Glutamatergic neuron (in vitro differentiated cells): ENCODE results near the gene KCTD21. TPM values are rescaled to one million over a fixed set of nuclear protein-coding genes. Genes with fewer than 3 reads are reported as not detected.

Experiments
- DNase-seq: peaks from one replicate; pipeline ENCODE4 v3.0.0; 2022
- H3K27ac Mint-ChIP-seq: one replicate; pipeline ENCODE4 v1.8.0; 2020; ENCODE audit warnings: mild to moderate bottlenecking, mixed read lengths, inconsistent platforms; ENCODE audit not compliant: unreplicated experiment
- H3K27me3 Mint-ChIP-seq: one replicate; pipeline ENCODE4 v1.8.0; 2020; ENCODE audit warnings: mild to moderate bottlenecking, moderate library complexity, mixed read lengths, inconsistent platforms; ENCODE audit not compliant: unreplicated experiment
- H3K36me3 Mint-ChIP-seq: one replicate; pipeline ENCODE4 v1.8.0; 2020; ENCODE audit warnings: mild to moderate bottlenecking, mixed read lengths, inconsistent platforms; ENCODE audit not compliant: unreplicated experiment
- H3K4me1 Mint-ChIP-seq: one replicate; pipeline ENCODE4 v1.8.0; 2020; ENCODE audit warnings: mild to moderate bottlenecking, low read depth, mixed read lengths, inconsistent platforms; ENCODE audit not compliant: unreplicated experiment
- H3K4me3 Mint-ChIP-seq: one replicate; pipeline ENCODE4 v1.8.0; 2020; ENCODE audit warnings: mild to moderate bottlenecking, mixed read lengths, inconsistent platforms; ENCODE audit not compliant: unreplicated experiment
- H3K9me3 Mint-ChIP-seq: one replicate; pipeline ENCODE4 v1.8.0; 2020; ENCODE audit warnings: mild to moderate bottlenecking, moderate library complexity, mixed read lengths, inconsistent platforms; ENCODE audit not compliant: unreplicated experiment
- CTCF ChIP-seq: fragments of 200-600 bp; sonication (generic); IDR thresholded peaks from one replicate; pipeline ENCODE4 v1.5.0; 2021; ENCODE audit not compliant: partially characterized antibody, unreplicated experiment
- total RNA-seq: library from RNA; stranded (reverse); fragmentation: NEBNext Ultra II Directional; extraction: Animal tissue kit (Norgen Biotek cat#: 25700); gene quantifications from one replicate; pipeline ENCODE4 v1.2.1, GENCODE V29; 2021; ENCODE audit not compliant: unreplicated experiment

KCTD21 gene
- total RNA-seq, 1 donor from 2014 or later = 9.7 TPM

DNA sequence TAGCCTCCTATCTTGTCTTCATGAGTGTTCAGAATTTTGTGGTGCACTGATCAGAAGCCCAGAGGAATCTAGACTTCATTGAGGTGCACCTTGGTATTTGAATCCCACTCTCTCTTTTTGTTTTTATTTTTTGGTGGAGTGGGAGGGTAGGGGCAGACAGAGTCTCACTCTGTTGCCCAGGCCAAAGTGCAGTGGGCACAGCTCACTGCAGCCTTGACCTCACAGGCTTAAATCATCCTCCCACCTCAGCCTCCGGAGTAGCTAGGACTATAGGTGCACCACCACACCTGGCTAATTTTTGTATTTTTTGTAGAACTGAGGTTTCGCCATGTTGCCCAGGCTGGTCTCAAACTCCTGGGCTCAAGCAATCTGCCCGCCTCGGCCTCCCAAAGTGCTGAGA lies 38.1 kb downstream of the KCTD21 start:
- H3K27me3 Mint-ChIP-seq = no peaks in the 10 kb centered on the region
- TF ChIP-seq CTCF = no peak
- H3K4me3 Mint-ChIP-seq = no peak overlapping the region
- no peak for DNase-seq
- peaks cover 5% of the 10 kb centered on the region for H3K4me1 Mint-ChIP-seq
- no peak overlapping the region for H3K27ac Mint-ChIP-seq
- no peaks in the 10 kb centered on the region for H3K9me3 Mint-ChIP-seq
- no peaks in the 10 kb centered on the region for H3K36me3 Mint-ChIP-seq

DNA sequence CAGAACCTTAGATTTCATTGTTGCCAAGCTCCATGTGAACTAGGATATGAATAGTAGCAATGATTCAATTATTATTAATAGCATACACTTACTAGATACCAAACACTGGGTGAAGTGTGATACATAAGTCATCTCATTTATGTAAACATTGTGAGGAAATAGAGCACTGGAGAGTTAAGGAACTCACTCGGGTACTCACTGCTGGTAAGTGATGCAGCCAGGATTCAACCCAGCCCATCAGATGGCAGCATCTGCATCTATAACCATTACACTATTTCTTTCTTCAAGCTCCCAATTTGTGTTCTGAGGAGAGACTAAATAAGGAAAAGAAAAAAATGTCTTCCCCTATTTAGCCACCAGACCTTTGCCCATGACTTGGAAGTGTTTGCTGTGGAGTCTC lies 38.8 kb downstream of the KCTD21 start:
- Mint-ChIP-seq H3K27me3 (no peaks in the 10 kb centered on the region), H3K9me3 (no peaks in the 10 kb centered on the region), H3K4me3 (no peak overlapping the region), H3K27ac (no peak overlapping the region), H3K4me1 (peaks cover 5% of the 10 kb centered on the region), H3K36me3 (no peaks in the 10 kb centered on the region)
- no peak for DNase-seq
- TF ChIP-seq CTCF = no peak

DNA sequence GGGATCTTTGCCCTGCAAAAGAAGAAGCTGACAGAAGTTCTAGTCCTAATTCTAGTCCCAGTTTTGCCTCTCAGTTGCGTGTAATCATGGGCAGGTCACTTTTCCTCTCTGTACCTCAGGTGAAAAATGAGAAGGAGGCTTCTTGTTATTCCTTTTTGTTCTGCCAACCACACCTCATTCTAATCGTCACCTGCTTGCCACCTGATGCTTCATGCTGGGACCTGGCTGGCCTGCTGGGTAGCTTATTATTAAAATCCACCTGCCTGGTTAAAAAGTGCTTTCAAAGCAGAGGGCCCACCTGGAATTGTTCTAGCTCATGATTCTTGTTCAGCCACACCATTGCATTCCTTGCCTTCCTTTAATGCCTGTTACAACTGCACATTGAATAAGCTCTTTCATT lies 40.6 kb downstream of the KCTD21 start:
- no peak for TF ChIP-seq CTCF
- peaks cover 5% of the 10 kb centered on the region for H3K4me1 Mint-ChIP-seq
- no peaks in the 10 kb centered on the region for H3K27me3 Mint-ChIP-seq
- no peak overlapping the region for H3K4me3 Mint-ChIP-seq
- H3K36me3 Mint-ChIP-seq = no peaks in the 10 kb centered on the region
- H3K9me3 Mint-ChIP-seq = no peaks in the 10 kb centered on the region
- no peak overlapping the region for H3K27ac Mint-ChIP-seq
- no peak for DNase-seq

DNA sequence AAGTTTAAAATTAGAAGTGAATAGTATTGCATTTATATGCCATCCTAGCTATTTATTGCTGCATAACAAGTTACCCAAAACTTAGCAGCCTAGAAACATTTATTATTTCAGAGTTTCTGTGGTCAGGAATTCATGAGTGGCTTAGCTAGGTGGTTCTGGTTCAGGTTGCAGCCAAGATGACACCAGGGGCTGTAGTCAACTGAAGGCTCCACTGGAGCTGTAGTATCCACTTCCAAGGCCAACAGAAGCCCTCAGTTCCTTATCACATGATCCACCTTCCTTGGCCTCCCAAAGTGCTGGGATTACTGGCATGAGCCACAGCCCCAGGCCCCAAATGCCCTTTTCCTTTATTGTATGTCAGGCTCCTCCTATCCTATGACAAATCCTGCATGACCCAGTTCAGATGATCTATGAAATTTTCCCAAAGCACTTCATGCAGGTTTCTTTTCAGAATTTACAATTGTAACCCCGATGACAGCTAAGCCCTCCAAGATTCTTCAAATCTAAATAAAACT lies 42.9 kb downstream of the KCTD21 start:
- Mint-ChIP-seq H3K4me1 (peaks cover 3% of the 10 kb centered on the region), H3K4me3 (no peak overlapping the region), H3K36me3 (no peaks in the 10 kb centered on the region), H3K27ac (no peak overlapping the region), H3K9me3 (no peaks in the 10 kb centered on the region), H3K27me3 (peaks cover 2% of the 10 kb centered on the region)
- no peak for DNase-seq
- no peak for TF ChIP-seq CTCF

GRCh38 chr11:78140392-78141077 lies 47.9 kb downstream of the KCTD21 start:
- Mint-ChIP-seq H3K27ac (no peak overlapping the region), H3K27me3 (peaks cover 5% of the 10 kb centered on the region), H3K9me3 (peaks cover 3% of the 10 kb centered on the region), H3K4me3 (peak overlapping the region; percentile 69), H3K4me1 (peaks cover 8% of the 10 kb centered on the region), H3K36me3 (no peaks in the 10 kb centered on the region)
- DNase-seq = no peak
- TF ChIP-seq CTCF = no peak
